ENCODE results near the gene RPS6KA4.
A peak's percentile ranks its signal among the peaks of the same experiment; 100 is the strongest.

Gene RPS6KA4

GRCh38 chr11:64369440-64370421 lies 10.8 kb downstream of the RPS6KA4 start:
- DNase-seq = no peak

GRCh38 chr11:64371201-64371600 lies 12.2 kb downstream of the RPS6KA4 start:
- DNase-seq = no peak

- DNase-seq = no peak
Observed at GRCh38 chr11:64372021-64372420, 13.1 kb downstream of the RPS6KA4 start.

DNA sequence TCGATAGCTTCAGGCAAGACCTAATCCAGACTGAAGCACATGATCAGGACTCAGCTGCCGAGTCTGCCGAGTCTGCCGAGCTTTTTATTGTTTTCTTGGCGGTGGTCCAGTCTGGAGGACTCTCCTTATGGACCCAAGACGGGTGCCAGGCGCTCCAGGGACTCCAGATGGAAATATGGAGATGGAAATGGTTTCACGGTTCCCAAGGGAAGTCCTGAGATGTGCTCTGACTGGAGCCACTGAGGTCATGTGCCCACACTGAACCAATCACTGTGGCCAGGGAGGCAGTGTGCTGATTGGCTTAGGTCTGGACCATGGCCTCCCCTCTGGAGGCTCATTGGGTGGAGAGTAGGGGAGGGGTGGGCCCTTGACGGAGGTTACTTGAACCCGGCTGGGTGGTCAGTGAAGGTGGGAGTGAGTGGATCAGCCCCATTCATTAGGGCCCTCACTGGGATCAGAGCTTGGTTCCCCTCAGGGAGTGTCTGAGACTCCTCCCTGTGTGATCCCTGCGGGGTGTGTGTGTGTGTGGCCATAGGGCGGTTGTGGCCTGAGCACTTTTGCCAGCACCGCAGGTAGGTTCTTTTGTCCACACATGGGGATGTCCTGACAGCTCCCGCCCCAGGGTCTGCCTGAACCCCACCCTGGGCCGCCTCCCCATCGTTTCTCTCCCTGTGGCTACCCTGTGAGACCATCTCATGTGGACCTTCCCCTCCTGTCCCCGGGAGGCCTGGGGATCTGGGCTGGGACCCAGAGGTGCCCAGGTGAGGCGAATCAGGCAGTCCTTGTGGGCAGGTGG lies 14.0 kb downstream of the RPS6KA4 start:
- no peak for DNase-seq

DNA sequence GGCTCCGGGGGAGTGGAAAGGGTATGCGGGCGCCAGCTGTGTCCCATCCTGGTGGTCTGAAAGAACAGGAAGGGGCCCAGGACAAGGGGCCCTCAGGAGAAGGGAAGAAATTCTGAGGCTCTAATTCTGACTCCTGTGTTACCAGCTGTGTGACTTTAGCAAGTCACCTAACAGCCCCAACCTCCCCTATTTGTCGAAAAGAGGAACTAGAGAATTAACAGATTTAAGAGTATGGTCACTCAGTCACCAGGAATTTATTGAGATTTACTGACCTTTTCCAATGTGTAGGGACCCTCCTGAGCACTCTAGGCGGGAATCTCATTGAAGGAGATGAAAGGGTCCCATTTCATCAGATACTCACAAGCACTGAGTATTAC lies 14.6 kb downstream of the RPS6KA4 start:
- no peak for DNase-seq

GRCh38 chr11:64376071-64376470 lies 17.1 kb downstream of the RPS6KA4 start:
- DNase-seq = no peak

GRCh38 chr11:64378335-64378880 lies 19.4 kb downstream of the RPS6KA4 start:
- no peak for DNase-seq

DNA sequence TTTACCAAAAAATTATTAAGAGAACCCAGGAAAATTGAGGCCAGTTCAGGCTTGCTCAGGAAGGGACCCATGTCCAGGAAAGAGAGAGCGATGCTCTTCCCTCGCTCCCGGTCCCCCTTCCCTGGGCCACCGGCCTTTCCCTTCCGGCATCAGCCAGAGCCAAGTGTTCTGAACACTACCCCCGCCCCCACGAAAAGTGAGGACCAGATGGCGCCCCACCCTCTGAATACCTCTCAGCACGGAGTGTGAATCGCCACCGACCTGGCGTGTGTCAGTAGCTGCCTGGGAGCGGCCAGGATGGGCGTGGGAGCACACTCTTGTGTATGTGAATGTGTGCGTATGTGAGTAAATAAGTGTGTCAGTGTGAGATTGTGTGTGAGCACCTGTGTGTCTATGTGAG lies 20.2 kb downstream of the RPS6KA4 start:
- no peak for DNase-seq

GRCh38 chr11:64379817-64380709 lies 21.1 kb downstream of the RPS6KA4 start:
- no peak for DNase-seq

GRCh38 chr11:64381350-64381749 lies 22.4 kb downstream of the RPS6KA4 start:
- no peak for DNase-seq

- DNase-seq = no peak
Observed at GRCh38 chr11:64382047-64382446, 23.1 kb downstream of the RPS6KA4 start.

GRCh38 chr11:64382586-64382985 lies 23.6 kb downstream of the RPS6KA4 start:
- DNase-seq = no peak

DNA sequence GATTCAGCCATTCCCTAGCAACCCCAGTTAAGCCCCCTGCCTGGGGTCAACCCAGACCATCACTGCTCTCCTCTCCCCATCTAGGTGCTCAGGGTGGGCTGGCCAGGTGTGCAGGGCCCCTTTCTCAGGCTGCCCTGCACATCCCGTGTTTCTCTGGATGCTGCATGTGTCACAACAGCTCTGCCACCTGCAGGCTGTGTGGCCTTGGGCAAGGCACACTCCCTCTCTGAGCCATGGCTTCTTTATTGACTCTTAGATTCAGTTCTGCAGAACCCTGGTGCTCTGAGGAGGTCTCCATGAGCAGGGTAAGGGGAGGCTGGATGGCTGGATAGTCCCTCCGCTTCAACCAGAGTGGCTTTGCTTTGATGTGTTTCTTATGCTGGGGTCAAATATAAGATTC lies 24.6 kb downstream of the RPS6KA4 start:
- no peak for DNase-seq

GRCh38 chr11:64384028-64384737 lies 25.2 kb downstream of the RPS6KA4 start:
- no peak for DNase-seq

- no peak for DNase-seq
Observed at GRCh38 chr11:64384981-64385944, 26.3 kb downstream of the RPS6KA4 start.

DNA sequence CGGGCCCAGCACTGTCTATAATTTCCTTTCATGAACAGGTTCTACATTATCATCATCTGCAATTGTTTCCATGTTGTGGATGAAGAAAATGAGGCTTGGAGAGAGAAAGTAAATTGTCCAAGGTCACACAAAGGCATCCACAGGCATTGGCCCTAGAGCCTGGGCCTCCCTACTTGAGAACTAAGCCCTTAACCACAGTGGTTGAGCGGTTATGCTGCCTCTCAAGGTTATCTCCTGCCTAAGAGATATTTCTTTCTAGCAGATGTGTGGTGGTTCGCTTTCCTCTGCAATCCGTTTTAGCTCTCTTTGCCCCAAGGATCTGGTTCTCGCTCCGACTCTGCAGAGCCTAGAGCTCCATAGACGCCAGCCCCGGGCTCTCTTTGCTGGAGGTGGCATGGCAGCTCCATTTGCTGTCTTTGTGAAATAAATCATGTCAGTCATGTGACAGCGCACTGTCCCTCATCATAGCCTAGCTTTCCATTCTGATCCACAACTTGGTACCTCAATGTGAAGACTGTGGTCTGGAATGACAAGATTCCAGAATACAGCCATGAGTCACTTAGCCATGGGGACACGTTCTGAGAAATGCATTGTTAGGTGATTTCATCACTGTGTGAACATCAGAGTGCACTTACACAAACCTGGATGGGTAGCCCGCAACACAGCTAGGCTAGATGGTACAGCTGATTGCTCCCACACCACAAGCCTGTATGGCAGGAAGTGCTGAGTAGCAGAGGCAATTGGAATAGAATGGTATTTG lies 27.2 kb downstream of the RPS6KA4 start:
- DNase-seq = peak in 1 of 2 experiments; percentile 19

DNA sequence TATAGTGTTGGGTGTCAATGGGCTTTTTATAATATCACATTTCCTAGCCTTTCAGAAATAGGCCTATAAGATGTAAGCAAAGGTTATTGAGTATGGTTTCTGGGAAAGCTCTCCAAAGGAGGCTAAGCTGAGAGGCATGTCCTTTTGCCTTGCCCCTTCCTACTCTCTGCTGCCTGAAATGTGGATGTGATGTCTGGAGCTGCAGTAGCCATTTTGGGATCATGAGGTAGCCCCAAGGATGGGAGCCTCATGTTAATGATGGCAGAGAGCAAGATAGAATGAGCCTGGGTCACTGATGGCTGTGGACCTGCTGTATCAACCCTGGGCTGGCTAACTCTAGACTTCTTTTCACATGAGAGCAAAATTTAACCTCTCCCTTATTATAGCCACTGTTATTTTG lies 29.0 kb downstream of the RPS6KA4 start:
- DNase-seq = no peak

DNA sequence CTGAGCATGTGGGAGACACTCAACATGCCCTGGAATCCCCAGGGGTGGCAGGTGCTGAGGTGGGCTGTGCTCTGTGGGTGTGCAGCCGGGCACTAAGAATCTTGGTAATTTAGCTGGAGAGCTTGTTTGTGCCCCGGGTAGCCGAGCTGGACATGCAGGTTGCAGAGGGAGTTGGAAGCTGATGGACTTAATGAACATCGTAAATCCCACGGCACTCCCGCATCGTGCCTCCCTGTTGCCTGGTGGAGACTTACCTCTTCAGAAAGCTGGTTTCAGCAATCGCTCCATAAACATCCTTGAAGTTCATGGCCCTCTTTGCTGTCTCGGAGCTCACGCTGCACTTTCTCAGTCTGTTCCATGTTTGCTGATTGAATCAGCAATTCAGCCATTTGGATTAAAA lies 29.9 kb downstream of the RPS6KA4 start:
- no peak for DNase-seq

DNA sequence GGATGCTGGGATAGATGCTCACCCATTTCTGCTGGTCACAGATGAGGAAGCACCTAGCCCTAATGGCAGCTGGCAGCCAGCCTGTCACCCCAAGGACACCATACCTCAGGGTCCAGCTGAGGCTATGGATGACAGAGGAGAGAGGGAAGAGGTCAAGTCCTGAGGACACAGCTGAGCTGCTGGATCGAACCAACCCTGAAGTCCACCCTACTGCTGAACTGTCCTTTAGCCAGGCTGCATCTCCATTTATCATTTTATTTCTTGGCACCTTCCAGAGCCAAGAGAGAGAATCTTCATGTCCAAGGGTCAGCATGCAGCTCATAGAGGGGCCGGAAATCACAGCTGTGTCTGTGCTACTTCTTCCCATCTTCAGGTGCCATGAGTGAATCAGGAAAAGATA lies 30.9 kb downstream of the RPS6KA4 start:
- DNase-seq = no peak

- DNase-seq = no peak
Observed at GRCh38 chr11:64390558-64390957, 31.6 kb downstream of the RPS6KA4 start.
